Measurements from ENCODE around the gene PI4KA.

GRCh38 chr22:20728523-20729190, 130.0 kb downstream of the PI4KA start:
- no peak for TF ChIP-seq POLR2AphosphoS5 (IDR thresholded peaks at IDR 0.05; ENCODE audit: low read depth, low read length)
- no peak for TF ChIP-seq POLR2A (IDR thresholded peaks at IDR 0.05; ENCODE audit: low read depth, low read length)
- no peak for TF ChIP-seq TAF1 (IDR thresholded peaks at IDR 0.05; ENCODE audit: borderline replicate concordance, low read depth, low read length)

All from GM12892 (cell line).